ENCODE data around the gene SLC10A7.

Gene SLC10A7, protein sequence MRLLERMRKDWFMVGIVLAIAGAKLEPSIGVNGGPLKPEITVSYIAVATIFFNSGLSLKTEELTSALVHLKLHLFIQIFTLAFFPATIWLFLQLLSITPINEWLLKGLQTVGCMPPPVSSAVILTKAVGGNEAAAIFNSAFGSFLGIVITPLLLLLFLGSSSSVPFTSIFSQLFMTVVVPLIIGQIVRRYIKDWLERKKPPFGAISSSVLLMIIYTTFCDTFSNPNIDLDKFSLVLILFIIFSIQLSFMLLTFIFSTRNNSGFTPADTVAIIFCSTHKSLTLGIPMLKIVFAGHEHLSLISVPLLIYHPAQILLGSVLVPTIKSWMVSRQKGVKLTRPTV

GRCh38 chr4:146521541-146522097 is at the start of gene SLC10A7:
SLC10A7 (minus strand) TSS chr4:146521940; CDS start chr4:146521717, 223 bp downstream.
- DNase-seq (ENCODE audit: low read depth in 2 of 2): peak; percentile 54 to 66

- no peak for DNase-seq (ENCODE audit: low read depth in 2 of 2)
Observed at GRCh38 chr4:146567396-146567795, 45.7 kb upstream of the SLC10A7 start.

- no peak for DNase-seq (ENCODE audit: low read depth in 2 of 2)
Observed at GRCh38 chr4:146564492-146564891, 42.8 kb upstream of the SLC10A7 start.

- no peak for DNase-seq (ENCODE audit: low read depth in 2 of 2)
Observed at GRCh38 chr4:146550161-146550560, 28.4 kb upstream of the SLC10A7 start.

DNA sequence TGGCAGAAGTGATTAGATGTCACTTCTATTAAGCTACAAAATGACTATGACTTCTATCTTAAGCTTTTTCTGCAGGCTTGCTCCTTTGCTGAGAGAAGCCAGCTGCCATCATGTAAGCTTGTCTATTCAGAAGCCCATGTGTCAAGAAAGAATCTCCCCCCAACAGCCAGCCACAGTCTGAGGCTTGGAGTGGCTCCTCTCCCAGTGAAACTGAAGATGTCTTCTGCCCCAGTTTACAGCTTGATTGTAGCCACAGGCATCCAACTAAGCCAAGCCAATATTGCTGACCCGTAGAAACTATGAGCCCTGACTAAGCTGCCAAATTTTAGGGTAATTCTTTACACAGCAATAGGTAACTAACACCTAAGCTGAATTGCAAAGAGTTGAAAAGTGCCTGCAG is 26.7 kb upstream of the SLC10A7 start:
- DNase-seq (ENCODE audit: low read depth in 2 of 2): no peak

DNA sequence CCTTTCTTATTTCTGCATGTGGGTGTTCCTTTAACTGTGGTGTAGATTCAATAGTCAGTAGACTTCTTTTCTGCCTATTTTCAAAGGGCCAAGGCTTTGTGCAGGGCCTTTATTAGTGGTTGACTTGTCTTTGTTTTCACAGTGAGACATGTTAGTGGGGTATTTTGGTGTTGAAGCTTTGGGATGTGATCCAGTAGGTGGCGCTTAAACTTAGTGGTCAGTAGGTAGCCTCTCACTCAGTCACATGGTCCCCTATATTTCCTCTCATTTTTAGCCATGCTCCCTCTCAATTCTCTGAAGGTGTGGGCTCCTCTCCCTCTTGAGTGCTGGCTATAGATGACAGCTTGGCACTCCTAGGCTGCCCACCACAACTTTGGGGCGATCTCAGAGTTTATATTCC is 23.4 kb upstream of the SLC10A7 start:
- no peak for DNase-seq (ENCODE audit: low read depth in 2 of 2)

GRCh38 chr4:146534178-146534577 is 12.4 kb upstream of the SLC10A7 start:
- DNase-seq (ENCODE audit: low read depth in 2 of 2): no peak

- no peak for DNase-seq (ENCODE audit: low read depth in 2 of 2)
Observed at GRCh38 chr4:146525754-146526153, 4.0 kb upstream of the SLC10A7 start.

DNA sequence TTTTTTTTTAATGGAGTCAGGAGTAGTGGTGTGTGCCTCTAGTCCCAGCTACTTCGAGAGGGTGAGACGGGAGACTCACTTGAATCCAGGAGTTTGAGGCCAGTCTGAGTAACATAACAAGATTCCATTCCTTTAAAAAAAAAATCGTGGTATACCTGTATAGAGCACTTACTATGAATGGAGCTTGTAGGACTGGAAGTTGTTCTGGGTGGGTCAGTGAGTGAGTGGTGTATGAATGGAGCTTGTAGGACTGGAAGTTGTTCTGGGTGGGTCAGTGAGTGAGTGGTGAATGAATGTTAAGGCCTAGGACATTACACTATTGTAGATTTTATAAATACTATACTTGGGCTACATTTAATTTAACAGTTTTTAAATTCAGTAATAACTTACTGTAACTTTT is 2.9 kb upstream of the SLC10A7 start:
- DNase-seq (ENCODE audit: low read depth in 2 of 2): no peak

- DNase-seq (ENCODE audit: low read depth in 2 of 2): no peak
Observed at GRCh38 chr4:146522869-146523205, 1.1 kb upstream of the SLC10A7 start.

GRCh38 chr4:146522098-146522868 is 543 bp upstream of the SLC10A7 start:
- peak; percentile 81 to 84 for DNase-seq (ENCODE audit: low read depth in 2 of 2)

- peak in 1 of 2 donors; percentile 2 for DNase-seq (ENCODE audit: low read depth in 2 of 2)
Observed at GRCh38 chr4:146520896-146521540, 722 bp downstream of the SLC10A7 start.

DNA sequence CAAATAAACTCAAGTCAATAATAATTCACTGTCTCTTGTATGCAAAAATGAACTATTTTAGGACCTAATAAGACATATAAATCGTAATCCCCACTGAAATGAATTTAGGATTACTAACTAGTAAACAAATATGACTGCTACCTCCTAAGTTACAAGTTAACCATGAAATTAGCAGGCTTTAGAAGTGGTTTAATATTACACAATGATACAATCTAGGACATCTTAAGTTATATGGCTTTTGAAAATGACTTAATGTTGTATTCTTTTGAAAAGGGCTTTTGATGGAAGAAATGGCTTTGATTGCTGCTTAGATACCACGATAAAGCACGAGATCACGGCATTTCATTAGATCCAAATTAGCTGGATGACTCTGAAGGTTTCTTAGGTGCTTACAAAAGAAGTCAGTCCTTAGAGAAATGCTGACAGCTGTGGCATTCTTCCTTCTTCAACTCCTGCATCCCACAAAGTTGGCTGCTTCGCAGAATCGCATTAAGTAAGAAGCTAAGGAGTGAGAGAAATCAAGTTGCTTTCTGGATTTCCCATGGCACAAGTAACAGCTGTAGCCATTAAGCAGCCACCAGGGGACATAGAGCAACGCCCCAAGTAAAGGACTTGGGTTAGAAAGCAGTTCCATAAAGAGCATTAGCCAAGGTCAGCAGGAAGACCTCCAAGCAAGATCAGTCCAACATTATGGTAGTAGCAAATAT is 6.9 kb downstream of the SLC10A7 start:
- no peak for DNase-seq (ENCODE audit: low read depth in 2 of 2)

- no peak for DNase-seq (ENCODE audit: low read depth in 2 of 2)
Observed at GRCh38 chr4:146513548-146513947, 8.2 kb downstream of the SLC10A7 start.

DNA sequence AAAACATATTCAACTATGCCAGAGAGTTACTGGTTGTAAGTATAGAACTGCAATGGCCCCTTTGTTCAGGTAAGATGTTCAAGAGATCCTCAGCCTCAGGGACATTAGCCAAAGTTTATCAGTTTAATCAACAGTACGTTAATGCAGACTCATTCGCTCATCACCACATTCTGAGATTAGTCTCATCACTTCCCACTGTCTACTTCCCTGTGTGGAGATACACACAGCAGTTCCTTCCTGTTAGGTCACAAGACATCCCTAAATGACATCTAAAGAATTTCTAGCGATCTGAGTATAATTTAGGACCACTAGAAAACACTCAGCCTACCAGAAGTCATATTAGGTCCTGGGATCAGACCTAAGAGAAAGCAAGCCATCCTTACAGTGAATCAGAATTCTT is 10.4 kb downstream of the SLC10A7 start:
- no peak for DNase-seq (ENCODE audit: low read depth in 2 of 2)

- DNase-seq (ENCODE audit: low read depth in 2 of 2): no peak
Observed at GRCh38 chr4:146510942-146511341, 10.8 kb downstream of the SLC10A7 start.

GRCh38 chr4:146508229-146508939 is 13.4 kb downstream of the SLC10A7 start:
- no peak for DNase-seq (ENCODE audit: low read depth in 2 of 2)

DNA sequence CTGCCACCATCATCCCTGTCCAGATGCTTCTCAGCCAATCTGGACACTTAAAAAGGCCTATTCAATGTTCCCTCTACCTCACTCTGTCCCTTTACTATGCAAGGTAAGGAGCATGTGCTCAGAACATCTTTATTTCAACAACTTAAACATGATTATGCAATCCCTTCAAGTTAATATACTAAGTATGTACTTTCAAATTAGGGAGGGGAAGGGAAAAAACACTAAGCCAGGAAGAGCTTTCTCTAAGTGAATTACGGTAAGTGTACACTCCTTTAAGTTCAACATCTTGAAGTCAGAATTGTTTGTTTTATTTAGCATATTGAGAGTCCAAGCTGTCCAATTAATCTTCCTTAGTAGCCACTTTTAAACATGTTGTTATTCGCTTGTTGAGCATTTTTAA is 14.1 kb downstream of the SLC10A7 start:
- DNase-seq (ENCODE audit: low read depth in 2 of 2): no peak

DNA sequence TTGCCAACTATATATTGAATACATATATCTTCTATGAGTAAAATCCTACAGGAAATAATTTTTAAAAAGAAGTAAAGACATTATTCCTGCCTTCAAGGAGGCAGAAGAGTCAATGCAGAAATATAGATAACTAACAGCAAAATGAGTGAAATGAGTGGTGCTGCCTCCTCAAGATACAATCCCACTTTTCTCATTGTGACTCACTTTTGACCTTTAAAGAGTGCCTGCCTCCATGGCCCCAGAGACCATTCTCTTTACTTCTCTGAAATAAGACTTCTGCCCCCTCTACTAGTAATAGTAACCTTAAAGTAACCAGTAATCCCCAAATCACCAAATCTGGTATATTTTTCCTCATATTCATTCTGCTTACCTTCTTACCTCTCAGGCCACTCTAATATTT is 15.5 kb downstream of the SLC10A7 start:
- DNase-seq (ENCODE audit: low read depth in 2 of 2): no peak

DNA sequence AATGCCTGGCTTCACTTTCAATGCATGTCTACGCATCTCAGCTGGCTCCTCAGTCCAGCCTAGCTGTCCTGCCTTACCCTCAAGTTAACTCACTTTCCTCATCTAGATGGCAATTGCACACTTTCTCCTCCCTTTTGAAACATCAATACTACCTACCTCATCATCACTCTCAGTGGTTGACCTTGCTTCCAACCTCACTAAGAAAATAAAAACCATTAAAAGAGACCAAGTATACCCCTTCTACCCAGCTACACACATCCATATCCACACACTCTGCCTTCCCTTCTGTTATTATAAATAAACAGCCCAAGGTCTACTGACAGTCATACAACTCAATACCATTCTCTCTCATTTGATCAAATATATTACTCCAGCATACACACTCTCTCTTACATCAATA is 21.5 kb downstream of the SLC10A7 start:
- DNase-seq (ENCODE audit: low read depth in 2 of 2): no peak

GRCh38 chr4:146498291-146498690 is 23.4 kb downstream of the SLC10A7 start:
- DNase-seq (ENCODE audit: low read depth in 2 of 2): no peak
